Activated T-helper 17 cell treated with anti-CD3 and anti-CD28 coated beads, Interleukin-2, amount 50 U/mL, for 72 hours (primary cell): ENCODE measurements around the gene NANS. TPM values are rescaled to one million over a fixed set of nuclear protein-coding genes. Genes with fewer than 3 reads are reported as not detected.

Experiments used
- ATAC-seq: fragments of 150-1000 bp; cut with Tn5 transposase; replicated peaks from 2 replicates; pipeline ENCODE4 v1.10.0; 2021; ENCODE audit warnings: mild to moderate bottlenecking, moderate library complexity
- H3K27ac Mint-ChIP-seq: one replicate; pipeline ENCODE4 v1.8.0; 2022; ENCODE audit warnings: mixed read lengths
- H3K27me3 Mint-ChIP-seq: one replicate; pipeline ENCODE4 v1.8.0; 2022; ENCODE audit warnings: mixed read lengths
- H3K36me3 Mint-ChIP-seq: one replicate; pipeline ENCODE4 v1.8.0; 2022; ENCODE audit warnings: low read depth, mild to moderate bottlenecking, mixed read lengths
- H3K4me1 Mint-ChIP-seq: one replicate; pipeline ENCODE4 v1.8.0; 2022; ENCODE audit warnings: mixed read lengths
- H3K4me3 Mint-ChIP-seq: one replicate; pipeline ENCODE4 v1.8.0; 2022; ENCODE audit warnings: mild to moderate bottlenecking, mixed read lengths
- H3K9me3 Mint-ChIP-seq: one replicate; pipeline ENCODE4 v1.8.0; 2022; ENCODE audit warnings: mixed read lengths
- total RNA-seq, 2 donors: library from RNA; stranded (reverse); gene quantifications; one replicate each; pipeline ENCODE4 v1.2.3, GENCODE V29; 2022

The NANS gene
- total RNA-seq, 2 donors from 2014 or later: 46.4 to 54.4 TPM

DNA sequence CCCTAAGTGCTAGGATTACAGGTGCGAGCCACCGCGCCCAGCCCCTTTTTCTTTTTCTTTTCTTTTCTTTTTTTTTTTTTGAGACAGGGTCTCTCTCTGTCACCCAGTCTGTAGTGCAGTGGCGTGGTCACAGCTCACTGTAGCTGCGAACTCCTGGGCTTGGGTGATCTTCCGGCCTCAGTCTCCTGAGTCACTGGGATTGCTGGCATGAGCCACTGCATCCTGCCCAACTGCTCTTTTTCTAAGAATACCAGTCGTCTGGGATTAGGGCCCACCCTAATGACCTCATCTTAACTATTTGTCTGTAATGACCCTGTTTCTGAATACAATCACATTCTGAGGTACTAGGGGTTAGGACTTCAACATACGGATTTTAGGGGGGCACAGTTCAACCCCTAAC is 34.1 kb upstream of the NANS start:
- H3K4me3 Mint-ChIP-seq: no peak overlapping the region

DNA sequence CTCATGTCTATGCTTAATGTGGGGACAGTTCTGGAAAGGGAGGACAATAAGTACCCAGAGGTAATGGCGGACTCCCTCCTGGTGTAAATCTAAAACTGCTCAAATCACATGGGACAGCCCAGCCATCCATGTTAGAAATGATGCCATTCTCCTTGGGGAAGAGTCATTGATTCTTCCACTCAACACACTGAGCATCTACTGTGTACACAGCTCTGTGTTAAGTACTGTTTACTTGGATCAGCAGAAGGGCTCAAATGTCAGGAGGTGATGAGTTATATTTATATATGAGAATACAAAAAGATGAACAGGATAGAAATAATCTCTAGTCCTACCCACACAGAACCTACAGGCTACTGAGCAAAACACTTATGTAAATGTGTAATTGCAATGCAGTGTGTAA is 31.8 kb upstream of the NANS start:
- ATAC-seq: no peak
- H3K36me3 Mint-ChIP-seq: peaks cover 23% of the 10 kb centered on the region
- H3K4me3 Mint-ChIP-seq: no peak overlapping the region
- H3K27me3 Mint-ChIP-seq: no peaks in the 10 kb centered on the region
- H3K9me3 Mint-ChIP-seq: no peaks in the 10 kb centered on the region
- H3K27ac Mint-ChIP-seq: no peak overlapping the region
- peaks cover 4% of the 10 kb centered on the region for H3K4me1 Mint-ChIP-seq

More for the DNA sequence above, 34.1 kb upstream of the NANS start:
- Mint-ChIP-seq H3K36me3 (peaks cover 45% of the 10 kb centered on the region), H3K27ac (no peak overlapping the region), H3K4me1 (peaks cover 4% of the 10 kb centered on the region), H3K27me3 (no peaks in the 10 kb centered on the region), H3K9me3 (no peaks in the 10 kb centered on the region)
- ATAC-seq: no peak

GRCh38 chr9:98031169-98031568 is 25.4 kb upstream of the NANS start:
- Mint-ChIP-seq H3K9me3 (no peaks in the 10 kb centered on the region), H3K4me1 (peaks cover 5% of the 10 kb centered on the region), H3K27me3 (no peaks in the 10 kb centered on the region)

DNA sequence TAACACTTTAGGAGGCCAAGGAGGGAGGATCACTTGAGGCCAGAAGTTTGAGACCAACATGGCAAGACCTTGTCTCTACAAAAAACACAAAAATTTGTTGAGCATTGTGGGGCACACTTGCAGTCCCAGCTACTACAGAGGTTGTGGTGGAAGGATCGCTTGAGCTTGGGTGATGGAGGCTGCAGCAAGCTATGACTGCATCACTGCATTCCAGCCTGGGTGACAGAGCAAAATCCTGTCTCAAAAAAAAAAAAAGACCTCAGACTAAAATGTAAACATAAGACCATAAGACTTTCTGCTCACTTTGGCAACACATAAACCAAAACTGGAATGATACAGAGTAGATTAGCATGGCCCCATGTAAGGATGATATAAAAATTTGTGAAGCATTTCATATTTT is 24.6 kb upstream of the NANS start:
- ATAC-seq: no peak
- Mint-ChIP-seq H3K27ac (no peak overlapping the region), H3K9me3 (no peaks in the 10 kb centered on the region), H3K36me3 (no peaks in the 10 kb centered on the region), H3K4me1 (peaks cover 5% of the 10 kb centered on the region), H3K27me3 (no peaks in the 10 kb centered on the region), H3K4me3 (no peak overlapping the region)

More at GRCh38 chr9:98031169-98031568, 25.4 kb upstream of the NANS start:
- Mint-ChIP-seq H3K36me3 (peaks cover 4% of the 10 kb centered on the region), H3K4me3 (no peak overlapping the region), H3K27ac (no peak overlapping the region)
- no peak for ATAC-seq

DNA sequence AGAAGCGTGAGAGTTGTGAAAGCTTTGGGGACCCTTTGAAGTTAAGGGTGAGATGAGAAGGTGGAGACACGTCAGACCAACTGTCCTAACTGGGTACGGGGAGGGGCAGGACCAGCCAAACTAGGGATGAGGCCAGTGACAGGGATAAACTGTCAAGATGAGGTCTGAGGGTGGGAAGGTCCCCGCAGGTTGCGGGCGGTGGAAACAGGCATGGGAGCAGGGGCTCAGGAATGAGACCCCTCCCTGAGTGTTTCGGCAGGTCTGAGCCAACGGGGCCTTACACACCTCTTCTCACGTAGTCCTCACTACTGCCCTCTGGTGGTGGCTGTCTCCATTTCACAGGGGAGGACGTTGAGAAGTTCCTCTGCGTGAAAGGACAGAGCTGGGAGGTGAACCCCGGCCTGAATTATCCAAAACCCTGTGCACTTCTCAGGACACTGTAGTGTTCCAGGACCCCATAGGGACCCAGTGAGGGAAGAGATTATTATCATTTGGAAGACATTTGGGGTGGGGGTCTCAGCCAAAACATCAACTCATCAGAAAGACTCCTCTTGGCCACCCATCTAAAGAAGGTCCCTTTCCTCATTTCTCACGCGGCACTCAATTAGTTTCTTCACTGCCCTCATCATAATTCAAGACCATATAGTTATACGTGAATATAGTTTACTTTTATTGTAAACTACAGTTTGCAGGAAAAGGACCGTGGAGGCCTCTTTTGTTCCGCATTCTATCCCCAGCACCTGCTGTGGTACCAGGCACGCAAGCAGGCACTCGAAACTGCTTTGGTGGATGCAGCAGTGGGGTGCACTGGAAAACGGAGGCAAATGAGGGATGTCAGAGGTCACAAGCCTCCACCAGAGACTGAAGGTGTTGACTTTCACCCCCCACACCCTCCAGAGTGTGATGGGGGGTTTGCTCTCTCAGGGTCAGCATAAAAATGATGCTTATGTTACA is 21.7 kb upstream of the NANS start:
- peak; percentile 99 for ATAC-seq
- Mint-ChIP-seq H3K4me1 (peaks cover 5% of the 10 kb centered on the region), H3K36me3 (no peaks in the 10 kb centered on the region), H3K9me3 (no peaks in the 10 kb centered on the region), H3K27me3 (peaks cover 3% of the 10 kb centered on the region), H3K27ac (peak overlapping the region; percentile 10), H3K4me3 (peak overlapping the region; percentile 28)

- peaks cover 8% of the 10 kb centered on the region for H3K27me3 Mint-ChIP-seq
- H3K9me3 Mint-ChIP-seq: no peaks in the 10 kb centered on the region
- no peak overlapping the region for H3K27ac Mint-ChIP-seq
- peaks cover 5% of the 10 kb centered on the region for H3K4me1 Mint-ChIP-seq
- no peaks in the 10 kb centered on the region for H3K36me3 Mint-ChIP-seq
- no peak for ATAC-seq
- no peak overlapping the region for H3K4me3 Mint-ChIP-seq
These were observed 19.2 kb upstream of the NANS start for GRCh38 chr9:98037357-98037756.

- Mint-ChIP-seq H3K27ac (no peak overlapping the region), H3K4me1 (peaks cover 5% of the 10 kb centered on the region), H3K9me3 (no peaks in the 10 kb centered on the region), H3K4me3 (no peak overlapping the region), H3K36me3 (no peaks in the 10 kb centered on the region), H3K27me3 (peaks cover 8% of the 10 kb centered on the region)
- ATAC-seq: no peak
These were observed 17.6 kb upstream of the NANS start for GRCh38 chr9:98038958-98039357.

DNA sequence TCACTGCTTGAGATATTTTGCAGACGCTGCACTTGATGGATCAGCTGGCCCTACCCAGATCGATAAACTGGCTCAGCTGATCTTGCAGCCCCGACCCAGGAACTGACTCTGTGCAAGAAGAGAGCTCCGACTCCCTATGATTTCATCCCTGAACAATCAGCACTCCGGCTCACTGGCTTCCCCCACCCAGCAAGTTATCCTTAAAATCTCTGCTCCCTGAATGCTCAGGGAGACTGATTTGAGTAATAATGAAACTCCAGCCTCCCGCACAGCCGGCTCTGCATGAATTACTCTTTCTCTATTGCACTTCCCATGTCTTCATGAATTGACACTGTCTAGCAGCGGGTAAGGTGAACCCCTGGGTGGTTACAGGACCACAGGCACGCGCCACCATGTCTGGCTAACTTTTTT is 16.9 kb upstream of the NANS start:
- peaks cover 8% of the 10 kb centered on the region for H3K27me3 Mint-ChIP-seq
- no peaks in the 10 kb centered on the region for H3K9me3 Mint-ChIP-seq
- no peaks in the 10 kb centered on the region for H3K36me3 Mint-ChIP-seq
- H3K4me1 Mint-ChIP-seq: peaks cover 5% of the 10 kb centered on the region
- H3K4me3 Mint-ChIP-seq: no peak overlapping the region
- no peak overlapping the region for H3K27ac Mint-ChIP-seq
- ATAC-seq: no peak

GRCh38 chr9:98040212-98040611 is 16.3 kb upstream of the NANS start:
- ATAC-seq: no peak
- no peaks in the 10 kb centered on the region for H3K36me3 Mint-ChIP-seq

GRCh38 chr9:98043915-98044314 is 12.6 kb upstream of the NANS start:
- Mint-ChIP-seq H3K9me3 (no peaks in the 10 kb centered on the region), H3K27ac (no peak overlapping the region), H3K27me3 (peaks cover 8% of the 10 kb centered on the region), H3K36me3 (peaks cover 33% of the 10 kb centered on the region), H3K4me1 (peaks cover 5% of the 10 kb centered on the region), H3K4me3 (no peak overlapping the region)
- ATAC-seq: no peak

More at GRCh38 chr9:98040212-98040611, 16.3 kb upstream of the NANS start:
- no peaks in the 10 kb centered on the region for H3K9me3 Mint-ChIP-seq
- H3K4me3 Mint-ChIP-seq: no peak overlapping the region
- peaks cover 2% of the 10 kb centered on the region for H3K4me1 Mint-ChIP-seq
- peaks cover 8% of the 10 kb centered on the region for H3K27me3 Mint-ChIP-seq
- no peak overlapping the region for H3K27ac Mint-ChIP-seq

DNA sequence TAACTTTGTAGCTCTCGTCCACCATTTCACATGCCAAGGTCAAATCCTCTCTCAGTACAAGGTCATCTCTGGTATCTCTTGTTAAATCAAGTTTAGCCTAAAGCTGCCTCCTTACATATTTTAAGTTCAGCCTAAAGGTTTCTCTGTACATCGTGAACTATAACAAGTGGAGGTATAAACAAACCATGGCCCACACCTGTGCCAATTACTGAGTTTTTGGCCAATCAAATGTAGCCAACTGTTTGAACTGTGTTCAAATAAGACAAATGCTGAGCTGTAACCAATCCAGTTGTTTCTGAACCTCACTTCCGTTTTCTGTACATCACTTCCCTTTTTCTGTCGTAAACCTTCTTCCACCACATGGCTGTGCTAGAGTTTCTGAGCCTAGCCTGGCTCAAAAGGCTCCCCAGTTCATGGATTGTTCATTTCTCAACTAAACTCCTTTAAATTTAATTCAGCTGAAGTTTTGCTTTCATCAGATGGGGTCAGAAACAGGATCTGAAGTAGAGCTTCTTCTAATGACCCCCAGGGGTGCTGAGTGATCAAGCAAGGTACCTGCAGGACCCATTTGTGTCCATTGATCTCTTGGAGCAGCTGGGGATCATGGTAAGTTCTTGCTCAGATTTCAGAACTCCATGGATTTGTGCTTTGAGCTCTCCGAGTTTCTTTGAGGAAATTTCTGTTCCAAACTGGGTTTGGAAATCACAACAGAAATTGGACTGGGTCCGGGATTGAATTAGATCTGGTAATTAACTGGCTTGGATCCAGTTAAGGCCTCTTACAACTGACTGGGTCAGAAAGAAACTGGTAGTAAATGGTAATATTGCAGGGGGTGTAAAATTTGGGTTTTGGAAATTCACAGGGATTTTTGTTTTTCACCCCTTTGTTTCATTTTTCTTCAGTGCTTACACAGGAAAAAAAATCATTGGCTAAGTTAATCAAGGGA is 11.0 kb upstream of the NANS start:
- Mint-ChIP-seq H3K27ac (peak overlapping the region; percentile 69), H3K4me1 (peaks cover 11% of the 10 kb centered on the region), H3K36me3 (peaks cover 42% of the 10 kb centered on the region), H3K9me3 (no peaks in the 10 kb centered on the region), H3K4me3 (peak overlapping the region; percentile 79), H3K27me3 (no peaks in the 10 kb centered on the region)
- ATAC-seq: peak; percentile 95

GRCh38 chr9:98046180-98046543 is 10.4 kb upstream of the NANS start:
- ATAC-seq: no peak
- Mint-ChIP-seq H3K36me3 (peaks cover 46% of the 10 kb centered on the region), H3K4me3 (peak overlapping the region; percentile 79), H3K27ac (peak overlapping the region; percentile 69), H3K4me1 (peaks cover 11% of the 10 kb centered on the region), H3K27me3 (no peaks in the 10 kb centered on the region), H3K9me3 (no peaks in the 10 kb centered on the region)

GRCh38 chr9:98047002-98047401 is 9.5 kb upstream of the NANS start:
- Mint-ChIP-seq H3K4me3 (peak overlapping the region; percentile 79), H3K36me3 (peaks cover 49% of the 10 kb centered on the region), H3K9me3 (no peaks in the 10 kb centered on the region), H3K27me3 (no peaks in the 10 kb centered on the region), H3K27ac (peak overlapping the region; percentile 55), H3K4me1 (peaks cover 11% of the 10 kb centered on the region)
- ATAC-seq: peak; percentile 42

DNA sequence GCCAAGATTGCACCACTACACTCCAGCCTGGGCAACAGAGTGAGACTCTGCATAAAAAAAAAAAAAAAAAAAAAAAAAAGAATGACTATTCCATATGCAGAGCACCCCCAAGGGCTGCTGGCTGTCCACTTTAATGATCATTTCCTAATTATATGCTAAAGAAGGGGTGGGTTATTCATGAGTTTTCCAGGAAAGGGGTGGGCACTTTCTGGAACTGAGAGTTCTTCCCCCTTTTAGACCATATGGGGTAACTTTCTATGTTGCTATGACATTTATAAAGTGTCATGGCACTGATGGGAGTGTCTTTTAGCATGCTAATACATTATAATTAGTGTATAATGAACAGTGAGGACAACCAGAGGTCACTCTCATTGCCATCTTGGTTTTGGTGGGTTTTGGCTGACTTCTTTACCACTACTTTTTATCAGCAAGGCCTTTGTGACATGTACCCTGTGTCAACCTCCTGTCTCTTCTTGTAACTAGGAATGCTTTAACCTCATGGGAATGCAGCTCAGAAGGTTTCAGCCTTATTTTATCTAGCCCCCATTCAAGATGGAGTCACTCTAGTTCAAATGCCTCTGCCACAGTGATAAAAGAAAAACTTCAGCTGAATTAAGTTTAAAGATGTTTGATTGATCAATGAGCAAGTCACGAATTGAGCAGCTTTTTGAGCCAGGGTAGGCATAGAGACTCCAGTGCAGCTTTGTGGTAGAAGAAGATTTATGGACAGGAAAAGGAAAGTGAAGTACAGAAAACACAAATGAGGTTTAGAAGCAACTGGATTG is 7.1 kb upstream of the NANS start:
- no peak overlapping the region for H3K4me3 Mint-ChIP-seq
- peaks cover 11% of the 10 kb centered on the region for H3K4me1 Mint-ChIP-seq
- H3K36me3 Mint-ChIP-seq: peaks cover 49% of the 10 kb centered on the region
- ATAC-seq: no peak
- H3K27ac Mint-ChIP-seq: no peak overlapping the region
- H3K27me3 Mint-ChIP-seq: no peaks in the 10 kb centered on the region
- H3K9me3 Mint-ChIP-seq: no peaks in the 10 kb centered on the region
